Panc1 (cell line): ENCODE results near the gene AEBP1. TPM values are rescaled to one million over a fixed set of nuclear protein-coding genes. Genes with fewer than 3 reads are reported as not detected.
A peak's percentile ranks its signal among the peaks of the same experiment; 100 is the strongest.

Experiments used
- ATAC-seq: fragments of 200-7000 bp; cut with Tn5 transposase; 2 replicates; pipeline ENCODE4 v1.9.1; 2020; ENCODE audit warnings: mild to moderate bottlenecking, moderate library complexity
- BruUV-seq: library from RNA; stranded (reverse); fragments of 400-500 nt; replicated peaks from 2 replicates; lab custom pipeline; 2021; lab: Mats Ljungman, UMichigan
- CTCF ChIA-PET: fragments of 300-600 bp; sonication (Branson Sonifier 250); formaldehyde crosslinking; loops from one replicate; lab custom pipeline; 2022; ENCODE audit warnings: antibody characterized with exemption; lab: Charles Lee
- POLR2A ChIA-PET: fragments of 300-600 bp; sonication (Branson Sonifier 250); formaldehyde crosslinking; loops from one replicate; lab custom pipeline; 2022; ENCODE audit warnings: antibody characterized with exemption; lab: Charles Lee
- DNase-seq: peaks from one replicate; pipeline ENCODE4 v3.0.0-alpha.2; 2010; ENCODE audit warnings: low read depth, low spot score
- H3K27ac ChIP-seq: 2 replicates; pipeline ENCODE4 v1.5.1; 2011; ENCODE audit warnings: mild to moderate bottlenecking, low read length, inconsistent platforms
- H3K27me3 ChIP-seq: fragments of 200-500 bp; sonication (Bioruptor generic); 2 replicates; pipeline ENCODE4 v1.6.0; 2014; ENCODE audit warnings: low read length, inconsistent platforms; ENCODE audit not compliant: control insufficient read depth, insufficient read depth
- H3K36me3 ChIP-seq: fragments of 200-500 bp; sonication (Bioruptor generic); 2 replicates; pipeline ENCODE4 v1.5.1; 2014; ENCODE audit warnings: inconsistent platforms, mild to moderate bottlenecking, low read length, moderate library complexity; ENCODE audit not compliant: control insufficient read depth, insufficient read depth
- H3K4me1 ChIP-seq: 2 replicates; pipeline ENCODE4 v1.5.1; 2011; ENCODE audit warnings: inconsistent platforms, mild to moderate bottlenecking, low read length, moderate library complexity; ENCODE audit not compliant: control insufficient read depth, insufficient read depth
- H3K4me3 ChIP-seq, 2 experiments: 2 replicates each; pipeline ENCODE4 v1.5.1; 2011 to 2012; ENCODE audit warnings: low read depth in 2 of 2, low read length in 2 of 2, mild to moderate bottlenecking in 2 of 2, inconsistent platforms in 1 of 2, moderate library complexity in 1 of 2
- H3K9me3 ChIP-seq: fragments of 200-500 bp; sonication (Bioruptor generic); 2 replicates; pipeline ENCODE4 v1.5.1; 2014; ENCODE audit warnings: low read depth, mild to moderate bottlenecking, inconsistent platforms, low read length, moderate library complexity; ENCODE audit not compliant: control insufficient read depth, insufficient read depth
- POLR2AphosphoS5 ChIP-seq: IDR thresholded peaks from 2 replicates; pipeline ENCODE4 v1.6.1; 2012; ENCODE audit warnings: mild to moderate bottlenecking, low read depth, low read length, moderate library complexity
- SIN3A ChIP-seq: IDR thresholded peaks from 2 replicates; pipeline ENCODE4 v1.6.1; 2012; ENCODE audit warnings: low read depth, mild to moderate bottlenecking, low read length, moderate library complexity, borderline replicate concordance; ENCODE audit not compliant: insufficient read depth
- TCF7L2 ChIP-seq: IDR thresholded peaks from 2 replicates; pipeline ENCODE4 v1.6.1; 2011; ENCODE audit warnings: mild to moderate bottlenecking, low read depth, low read length, inconsistent platforms
- in situ Hi-C: cut with HindIII; loops from 2 replicates; pipeline ENCODE4 v1.10.0; 2016; ENCODE audit warnings: low sequenced_read_pairs, low pct_unique_long_range_greater_than_20kb
- intact Hi-C: fragments of 100-400 bp; cut with micrococcal nuclease; formaldehyde crosslinking; loops from one replicate; pipeline ENCODE4 v1.10.0; 2022; ENCODE audit not compliant: unreplicated experiment
- total RNA-seq: library from RNA; stranded (reverse); gene quantifications from one replicate; pipeline ENCODE4 v1.2.1, GENCODE V29; 2021; ENCODE audit not compliant: unreplicated experiment
- TF ChIP-seq, protein P1 (sequence below): fragments of 450-650 bp; IDR thresholded peaks from 2 replicates; pipeline ENCODE4 v1.5.1; 2017; ENCODE audit warnings: mild to moderate bottlenecking
- TF ChIP-seq, protein P2 (sequence below), 2 experiments: IDR thresholded peaks; 2 replicates each; pipeline ENCODE4 v1.6.1; 2011 to 2012; ENCODE audit warnings: low read depth in 2 of 2, control low read depth in 1 of 2, low read length in 1 of 2, mild to moderate bottlenecking in 1 of 2, moderate library complexity in 1 of 2; ENCODE audit not compliant: insufficient read depth in 1 of 2

Gene AEBP1
- total RNA-seq, 1 experiment from 2014 or later, result 0.62 TPM

DNA sequence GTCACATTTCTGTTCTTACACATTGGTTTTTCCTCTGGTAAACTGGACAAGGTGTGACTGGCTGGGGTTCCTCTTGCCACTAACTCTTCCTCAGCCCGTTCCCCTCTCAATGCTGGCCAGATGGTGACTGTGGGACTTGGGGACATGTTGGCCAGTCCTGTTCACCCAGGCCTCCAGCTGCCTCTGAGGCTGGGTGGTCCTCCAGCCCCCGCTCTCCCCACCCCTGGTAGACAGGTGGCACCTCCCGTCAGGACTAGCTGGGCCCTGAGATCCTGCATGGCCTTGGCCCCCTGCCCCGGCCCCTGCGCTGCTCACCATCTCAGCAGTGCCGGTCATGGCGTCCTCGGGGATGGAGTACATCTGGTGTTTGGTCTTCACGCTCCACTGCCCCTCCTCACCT, 47.8 kb downstream of the AEBP1 start:
- no TSS peak for BruUV-seq
- in situ Hi-C loops, result no loop called here

GRCh38 chr7:44152971-44153947, 49.1 kb downstream of the AEBP1 start:
- ChIA-PET CTCF (no interaction called here), POLR2A (no interaction called here)
- no TSS peak for BruUV-seq
- no peak for TF ChIP-seq TCF7L2
- no peak for TF ChIP-seq POLR2AphosphoS5
- TF ChIP-seq, protein P1, sequence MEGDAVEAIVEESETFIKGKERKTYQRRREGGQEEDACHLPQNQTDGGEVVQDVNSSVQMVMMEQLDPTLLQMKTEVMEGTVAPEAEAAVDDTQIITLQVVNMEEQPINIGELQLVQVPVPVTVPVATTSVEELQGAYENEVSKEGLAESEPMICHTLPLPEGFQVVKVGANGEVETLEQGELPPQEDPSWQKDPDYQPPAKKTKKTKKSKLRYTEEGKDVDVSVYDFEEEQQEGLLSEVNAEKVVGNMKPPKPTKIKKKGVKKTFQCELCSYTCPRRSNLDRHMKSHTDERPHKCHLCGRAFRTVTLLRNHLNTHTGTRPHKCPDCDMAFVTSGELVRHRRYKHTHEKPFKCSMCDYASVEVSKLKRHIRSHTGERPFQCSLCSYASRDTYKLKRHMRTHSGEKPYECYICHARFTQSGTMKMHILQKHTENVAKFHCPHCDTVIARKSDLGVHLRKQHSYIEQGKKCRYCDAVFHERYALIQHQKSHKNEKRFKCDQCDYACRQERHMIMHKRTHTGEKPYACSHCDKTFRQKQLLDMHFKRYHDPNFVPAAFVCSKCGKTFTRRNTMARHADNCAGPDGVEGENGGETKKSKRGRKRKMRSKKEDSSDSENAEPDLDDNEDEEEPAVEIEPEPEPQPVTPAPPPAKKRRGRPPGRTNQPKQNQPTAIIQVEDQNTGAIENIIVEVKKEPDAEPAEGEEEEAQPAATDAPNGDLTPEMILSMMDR, result no peak
- TF ChIP-seq, protein P2, sequence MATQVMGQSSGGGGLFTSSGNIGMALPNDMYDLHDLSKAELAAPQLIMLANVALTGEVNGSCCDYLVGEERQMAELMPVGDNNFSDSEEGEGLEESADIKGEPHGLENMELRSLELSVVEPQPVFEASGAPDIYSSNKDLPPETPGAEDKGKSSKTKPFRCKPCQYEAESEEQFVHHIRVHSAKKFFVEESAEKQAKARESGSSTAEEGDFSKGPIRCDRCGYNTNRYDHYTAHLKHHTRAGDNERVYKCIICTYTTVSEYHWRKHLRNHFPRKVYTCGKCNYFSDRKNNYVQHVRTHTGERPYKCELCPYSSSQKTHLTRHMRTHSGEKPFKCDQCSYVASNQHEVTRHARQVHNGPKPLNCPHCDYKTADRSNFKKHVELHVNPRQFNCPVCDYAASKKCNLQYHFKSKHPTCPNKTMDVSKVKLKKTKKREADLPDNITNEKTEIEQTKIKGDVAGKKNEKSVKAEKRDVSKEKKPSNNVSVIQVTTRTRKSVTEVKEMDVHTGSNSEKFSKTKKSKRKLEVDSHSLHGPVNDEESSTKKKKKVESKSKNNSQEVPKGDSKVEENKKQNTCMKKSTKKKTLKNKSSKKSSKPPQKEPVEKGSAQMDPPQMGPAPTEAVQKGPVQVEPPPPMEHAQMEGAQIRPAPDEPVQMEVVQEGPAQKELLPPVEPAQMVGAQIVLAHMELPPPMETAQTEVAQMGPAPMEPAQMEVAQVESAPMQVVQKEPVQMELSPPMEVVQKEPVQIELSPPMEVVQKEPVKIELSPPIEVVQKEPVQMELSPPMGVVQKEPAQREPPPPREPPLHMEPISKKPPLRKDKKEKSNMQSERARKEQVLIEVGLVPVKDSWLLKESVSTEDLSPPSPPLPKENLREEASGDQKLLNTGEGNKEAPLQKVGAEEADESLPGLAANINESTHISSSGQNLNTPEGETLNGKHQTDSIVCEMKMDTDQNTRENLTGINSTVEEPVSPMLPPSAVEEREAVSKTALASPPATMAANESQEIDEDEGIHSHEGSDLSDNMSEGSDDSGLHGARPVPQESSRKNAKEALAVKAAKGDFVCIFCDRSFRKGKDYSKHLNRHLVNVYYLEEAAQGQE (IDR thresholded peaks at IDR 0.05; ENCODE audit: insufficient read depth in 1 of 2, low read depth in 2 of 2, low read length in 1 of 2), result no peak
- TF ChIP-seq SIN3A, result no peak
- 0 out of 2 replicates have a peak, but pooled peaks cover 4% of the 10 kb centered on the region for H3K4me1 ChIP-seq
- ATAC-seq (peak; percentile 44; the same call in 1 of the 2 replicates), DNase-seq (no peak)
- no peak overlapping the region for H3K27ac ChIP-seq
- H3K9me3 ChIP-seq, result no peaks in the 10 kb centered on the region
- no peak overlapping the region for H3K4me3 ChIP-seq
- in situ Hi-C loops, result no loop called here
- no peaks in the 10 kb centered on the region for H3K27me3 ChIP-seq
- H3K36me3 ChIP-seq, result no peaks in the 10 kb centered on the region
- intact Hi-C loops, result no loop called here

More for the DNA sequence above, 47.8 kb downstream of the AEBP1 start:
- ChIA-PET POLR2A (no interaction called here), CTCF (no interaction called here)
- TF ChIP-seq SIN3A (no peak), TCF7L2 (no peak), POLR2AphosphoS5 (no peak)
- TF ChIP-seq, protein P2 (IDR thresholded peaks at IDR 0.05; ENCODE audit: insufficient read depth in 1 of 2, low read depth in 2 of 2, low read length in 1 of 2), result no peak
- TF ChIP-seq, protein P1, result no peak
- Histone ChIP-seq H3K27me3 (no peaks in the 10 kb centered on the region), H3K4me1 (no peaks in the 10 kb centered on the region), H3K36me3 (no peaks in the 10 kb centered on the region), H3K4me3 (no peak overlapping the region), H3K9me3 (no peaks in the 10 kb centered on the region), H3K27ac (no peak overlapping the region)
- ATAC-seq (no peak), DNase-seq (no peak)
- intact Hi-C loops, result no loop called here
